ENCODE data around the gene SNTG2.

- TF ChIP-seq, protein P1, sequence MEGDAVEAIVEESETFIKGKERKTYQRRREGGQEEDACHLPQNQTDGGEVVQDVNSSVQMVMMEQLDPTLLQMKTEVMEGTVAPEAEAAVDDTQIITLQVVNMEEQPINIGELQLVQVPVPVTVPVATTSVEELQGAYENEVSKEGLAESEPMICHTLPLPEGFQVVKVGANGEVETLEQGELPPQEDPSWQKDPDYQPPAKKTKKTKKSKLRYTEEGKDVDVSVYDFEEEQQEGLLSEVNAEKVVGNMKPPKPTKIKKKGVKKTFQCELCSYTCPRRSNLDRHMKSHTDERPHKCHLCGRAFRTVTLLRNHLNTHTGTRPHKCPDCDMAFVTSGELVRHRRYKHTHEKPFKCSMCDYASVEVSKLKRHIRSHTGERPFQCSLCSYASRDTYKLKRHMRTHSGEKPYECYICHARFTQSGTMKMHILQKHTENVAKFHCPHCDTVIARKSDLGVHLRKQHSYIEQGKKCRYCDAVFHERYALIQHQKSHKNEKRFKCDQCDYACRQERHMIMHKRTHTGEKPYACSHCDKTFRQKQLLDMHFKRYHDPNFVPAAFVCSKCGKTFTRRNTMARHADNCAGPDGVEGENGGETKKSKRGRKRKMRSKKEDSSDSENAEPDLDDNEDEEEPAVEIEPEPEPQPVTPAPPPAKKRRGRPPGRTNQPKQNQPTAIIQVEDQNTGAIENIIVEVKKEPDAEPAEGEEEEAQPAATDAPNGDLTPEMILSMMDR (IDR thresholded peaks at IDR 0.05), result no peak
- TF ChIP-seq POLR2A (IDR thresholded peaks at IDR 0.05), result no peak
These were observed 6.8 kb upstream of the SNTG2 start for GRCh38 chr2:943821-944220.
